CD1c-positive myeloid dendritic cell (primary cell): Measurements from ENCODE around the gene MZT2B.
"Not testable (repeated sequence)": the region's sequence is repeated elsewhere in the genome, so short reads cannot be mapped to it uniquely, and the experiment has no call there.

Source experiments
- DNase-seq: peaks from one replicate; pipeline ENCODE4 v3.0.0-alpha.2; 2016; ENCODE audit errors: extremely low spot score

MZT2B gene

DNA sequence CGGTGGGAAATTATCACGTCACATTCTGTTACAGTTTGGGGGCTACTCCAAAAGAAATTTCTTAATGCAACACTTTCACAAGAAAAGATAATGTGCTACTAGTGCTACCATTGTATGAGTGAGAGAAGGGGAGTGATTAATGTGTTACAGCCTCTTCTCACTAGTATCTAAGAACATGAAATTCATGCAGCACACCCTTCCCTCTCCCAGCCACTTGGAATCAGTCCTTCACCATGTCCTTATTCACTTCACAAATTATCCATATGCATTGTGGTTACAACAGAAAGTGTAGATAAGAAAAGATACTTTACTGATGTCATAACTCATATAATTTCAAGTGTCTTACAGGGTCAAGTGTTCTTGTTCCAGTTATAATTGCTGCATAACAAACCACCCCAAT lies 37.1 kb downstream of the MZT2B start:
- DNase-seq = not testable (repeated sequence)

- DNase-seq = not testable (repeated sequence)
Observed at GRCh38 chr2:130220505-130220904, 38.4 kb downstream of the MZT2B start.

- not testable (repeated sequence) for DNase-seq
Observed at GRCh38 chr2:130222523-130222922, 40.5 kb downstream of the MZT2B start.

- DNase-seq = not testable (repeated sequence)
Observed at GRCh38 chr2:130228005-130228404, 45.9 kb downstream of the MZT2B start.

DNA sequence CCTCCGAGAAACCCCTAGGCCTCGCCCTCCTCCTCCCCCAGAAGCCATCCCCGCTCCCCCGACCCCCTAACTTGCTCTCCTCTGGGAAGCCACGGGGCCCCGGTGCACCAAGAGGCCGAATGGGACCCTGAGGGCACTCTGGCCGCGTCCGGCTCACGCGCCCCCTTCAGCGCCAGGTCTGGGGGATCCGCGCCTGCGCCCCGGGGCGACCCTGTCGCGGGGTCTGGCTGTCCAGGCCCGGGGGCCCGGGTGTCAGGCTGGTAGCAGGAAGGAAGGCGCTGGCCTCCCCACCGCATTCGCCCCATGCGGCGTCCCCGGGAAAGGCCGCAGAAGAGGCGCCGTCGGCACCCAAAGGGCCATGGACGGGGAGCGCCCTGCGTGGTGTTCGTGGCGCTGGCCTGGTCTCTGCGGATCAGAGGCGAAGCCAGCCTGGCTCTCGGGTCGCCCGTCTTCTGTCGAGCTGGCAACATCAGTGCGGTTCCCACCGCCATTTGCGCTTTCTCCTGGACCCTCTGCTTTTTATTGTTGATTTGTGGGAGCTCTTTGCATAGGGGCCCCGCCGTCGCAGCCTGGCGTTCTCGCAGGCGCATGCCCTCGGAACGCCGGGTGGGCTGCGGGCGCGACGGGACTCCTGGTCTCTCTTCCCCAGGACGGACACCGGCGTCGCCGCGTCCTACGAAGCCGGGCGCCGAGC lies 46.6 kb downstream of the MZT2B start:
- not testable (repeated sequence) for DNase-seq

DNA sequence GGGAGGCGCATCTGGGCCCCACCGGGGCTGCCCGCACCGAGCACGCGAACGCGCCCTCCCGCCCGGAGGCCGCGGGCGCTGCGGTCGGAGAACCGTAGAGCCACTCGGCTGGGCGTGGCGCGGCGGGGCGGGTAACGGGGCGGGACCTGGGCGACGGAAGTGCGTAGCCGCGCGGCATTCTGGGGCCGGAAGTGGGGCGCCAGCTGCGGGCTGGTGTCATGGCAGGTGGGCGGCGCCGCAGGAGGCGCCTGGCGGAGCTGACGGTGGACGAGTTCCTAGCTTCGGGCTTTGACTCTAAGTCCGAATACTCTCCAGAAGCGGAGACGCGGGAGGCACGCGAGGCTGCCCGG lies 47.1 kb downstream of the MZT2B start:
- DNase-seq = not testable (repeated sequence)

- DNase-seq = not testable (repeated sequence)
Observed at GRCh38 chr2:130230376-130230775, 48.3 kb downstream of the MZT2B start.

DNA sequence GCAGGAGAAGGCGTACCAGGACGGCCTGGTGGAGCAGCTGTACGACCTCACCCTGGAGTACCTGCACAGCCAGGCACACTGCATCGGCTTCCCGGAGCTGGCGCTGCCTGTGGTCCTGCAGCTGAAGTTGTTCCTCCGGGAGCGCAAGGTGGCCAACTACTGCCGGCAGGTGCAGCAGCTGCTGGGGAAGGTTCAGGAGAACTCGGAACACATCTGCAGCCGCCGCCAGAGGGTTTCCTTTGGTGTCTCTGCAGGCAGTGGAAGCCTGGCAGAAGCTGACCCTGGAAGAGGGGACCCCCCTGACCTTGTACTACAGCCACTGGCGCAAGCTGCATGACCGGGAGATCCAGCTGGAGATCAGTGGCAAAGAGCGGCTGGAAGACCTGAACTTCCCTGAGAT lies 48.8 kb downstream of the MZT2B start:
- DNase-seq = not testable (repeated sequence)

DNA sequence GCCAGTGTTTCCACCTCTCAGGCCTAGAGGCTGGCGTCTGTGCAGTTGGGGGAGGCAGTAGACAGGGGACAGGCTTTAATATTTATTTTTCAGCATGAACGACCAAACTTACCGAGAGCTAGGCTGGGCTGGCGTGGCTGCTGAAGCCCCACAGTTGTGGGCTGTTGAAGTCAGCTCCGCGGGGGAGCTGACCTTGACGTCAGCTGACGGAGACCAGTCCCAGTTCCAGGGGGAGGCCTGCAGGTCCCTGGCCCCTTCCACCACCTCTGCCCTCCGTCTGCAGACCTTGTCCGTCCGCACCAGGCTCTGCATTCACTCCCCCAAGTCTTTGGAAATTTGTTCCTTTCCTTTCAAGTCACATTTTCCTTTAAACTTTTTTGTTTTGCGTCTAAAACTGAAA lies 49.6 kb downstream of the MZT2B start:
- DNase-seq = no peak

GRCh38 chr2:130233066-130233465 lies 51.0 kb downstream of the MZT2B start:
- not testable (repeated sequence) for DNase-seq

DNA sequence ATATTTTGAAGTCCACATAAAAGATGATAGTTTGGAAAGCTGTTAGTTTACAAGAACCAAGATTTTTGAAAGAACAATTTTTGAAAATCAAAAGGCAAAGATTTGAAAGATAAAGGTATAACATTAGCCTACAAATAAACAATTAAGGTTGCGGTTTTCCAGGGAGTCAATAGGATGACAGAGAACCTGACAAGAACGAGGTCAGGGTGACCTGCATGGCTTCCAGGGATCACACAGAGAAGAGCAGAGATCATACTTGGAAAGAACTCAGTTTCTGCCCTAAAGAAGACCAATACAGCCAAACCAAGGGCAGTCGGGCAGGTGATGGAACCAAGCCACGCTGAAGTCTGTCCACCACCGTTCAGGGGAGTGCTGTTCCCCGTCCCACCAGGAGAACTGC lies 57.5 kb downstream of the MZT2B start:
- DNase-seq = not testable (repeated sequence)
